Left kidney (tissue), 2 donors: Measurements from ENCODE around the gene FMN2. TPM values are rescaled to one million over a fixed set of nuclear protein-coding genes. Genes with fewer than 3 reads are reported as not detected.
"Not testable (repeated sequence)": the region's sequence is repeated elsewhere in the genome, so short reads cannot be mapped to it uniquely, and the experiment has no call there.

Experiments
- DNase-seq: peaks from one replicate; pipeline ENCODE4 v3.0.0-alpha.2; 2013
- polyA plus RNA-seq: library from polyadenylated mRNA; unstranded; fragments of 120-200 nt; gene quantifications from one replicate; pipeline ENCODE4 v1.2.1, GENCODE V29; 2013; ENCODE audit not compliant: insufficient read length

The FMN2 gene
- polyA plus RNA-seq, 1 donor, result 6.9 TPM

DNA sequence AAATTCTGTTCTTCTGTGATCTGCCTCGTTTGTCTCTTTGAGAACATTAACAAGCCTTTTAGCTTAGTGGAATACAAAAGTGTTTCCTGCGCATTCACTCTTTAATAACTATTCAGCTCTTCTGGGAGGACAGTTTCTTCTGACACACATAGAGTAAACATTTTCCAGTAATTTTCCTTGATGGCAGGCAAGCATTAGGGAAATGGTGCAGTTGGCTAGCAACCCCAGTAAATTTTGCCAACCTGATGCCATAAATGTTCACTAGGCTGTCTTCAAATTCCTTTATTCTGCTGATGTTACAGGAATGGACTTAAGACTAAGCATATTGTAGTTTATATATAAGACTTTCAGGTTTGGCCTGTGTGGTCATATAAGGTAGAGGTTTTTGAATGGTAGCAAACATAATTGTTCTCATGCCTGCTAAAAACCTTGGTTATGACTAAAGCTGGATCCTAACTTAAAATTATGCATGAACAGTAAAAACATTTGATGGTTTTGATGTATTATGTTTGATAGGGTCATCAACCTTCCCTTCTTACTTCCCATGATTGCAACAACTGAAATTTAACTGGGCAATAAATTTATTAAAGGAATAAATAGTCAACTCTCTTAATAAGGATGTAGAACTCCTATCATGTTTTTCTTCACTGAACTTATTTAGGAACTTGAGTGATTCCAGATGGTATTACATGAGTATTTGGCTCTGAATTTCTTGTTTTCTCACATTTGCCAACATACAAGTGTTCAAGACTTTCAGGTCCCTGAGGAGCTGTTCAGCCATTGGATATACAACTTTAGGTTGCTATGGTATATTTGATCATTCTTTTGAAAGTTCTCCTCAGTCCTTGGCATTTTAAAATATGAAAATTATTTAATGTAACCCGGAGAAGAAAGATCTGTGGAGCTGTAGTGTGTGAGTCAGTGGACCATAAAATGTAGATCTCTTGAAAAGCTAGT is 223.4 kb downstream of the FMN2 start:
- no peak for DNase-seq

DNA sequence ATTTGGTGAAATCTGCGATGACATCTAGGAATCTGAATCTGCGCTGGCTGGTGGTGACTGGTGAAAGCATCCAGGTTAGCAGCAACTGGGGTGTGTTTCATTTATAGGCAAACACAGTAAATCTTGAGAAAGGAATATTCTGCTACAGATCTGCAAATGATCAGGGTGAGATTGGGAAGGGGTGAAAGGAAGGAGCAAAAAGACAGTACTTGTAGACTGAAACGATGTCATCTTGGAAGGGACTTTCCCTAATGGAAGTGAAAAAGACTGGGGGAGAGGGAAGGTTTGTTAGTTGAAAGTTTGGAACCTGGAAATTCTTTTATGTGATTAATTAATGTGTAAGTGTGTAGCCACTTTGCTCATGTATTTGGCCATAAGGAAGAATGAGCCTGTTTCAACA is 228.3 kb downstream of the FMN2 start:
- no peak for DNase-seq

DNA sequence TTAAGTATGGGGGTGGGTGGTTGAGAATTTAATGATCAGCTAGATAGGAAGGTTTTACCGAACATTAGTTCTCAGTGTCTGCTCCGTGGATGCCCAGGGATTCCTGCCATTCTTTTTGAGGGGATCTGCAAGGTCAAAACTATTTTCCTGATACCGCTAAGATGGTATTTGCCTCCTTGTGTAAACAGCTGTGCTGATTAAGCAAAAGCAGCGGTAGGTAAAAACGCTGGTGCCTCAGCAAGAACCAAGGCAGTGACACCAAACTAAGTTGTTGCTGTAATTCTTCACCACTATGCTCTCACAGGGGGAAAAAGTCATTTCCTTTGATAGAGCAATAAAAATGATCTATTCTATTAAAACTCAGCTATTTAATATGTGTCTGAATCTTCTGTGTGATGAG is 229.0 kb downstream of the FMN2 start:
- DNase-seq, result no peak

DNA sequence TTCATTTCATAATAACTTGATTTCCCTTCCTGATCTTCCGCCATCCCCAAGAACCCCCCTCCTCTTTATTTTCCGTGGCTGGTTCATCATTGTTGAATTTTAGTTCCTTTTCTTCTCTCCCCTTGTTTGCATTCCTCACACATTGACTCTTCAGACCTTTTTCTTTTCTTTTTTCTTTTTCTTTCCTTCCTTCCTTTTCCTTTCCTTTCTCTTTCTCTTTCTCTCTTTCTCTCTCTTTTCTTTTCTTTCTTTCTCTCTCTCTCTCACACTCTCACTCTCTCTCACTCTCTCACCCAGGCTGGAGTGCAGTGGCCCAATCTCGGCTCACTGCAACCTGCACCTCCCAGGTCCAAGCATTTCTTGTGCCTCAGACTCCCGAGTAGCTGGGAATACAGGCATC is 231.3 kb downstream of the FMN2 start:
- no peak for DNase-seq

DNA sequence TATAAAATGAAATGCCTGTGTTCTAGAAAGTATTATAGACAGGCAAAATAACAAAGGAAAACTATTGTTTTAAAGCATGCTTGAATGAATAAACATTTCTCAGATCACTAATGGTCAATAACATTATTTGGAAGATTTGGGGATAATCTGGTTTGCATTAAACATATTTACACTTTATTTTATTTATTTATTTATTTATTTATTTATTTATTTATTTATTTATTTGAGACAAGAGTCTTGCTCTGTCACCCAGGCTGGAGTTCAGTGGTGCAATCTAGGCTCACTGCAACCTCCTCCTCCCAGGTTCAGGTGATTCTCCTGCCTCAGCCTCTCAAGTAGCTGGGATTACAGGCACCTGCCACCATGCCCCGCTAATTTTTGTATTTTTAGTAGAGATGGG is 236.7 kb downstream of the FMN2 start:
- DNase-seq, result not testable (repeated sequence)

DNA sequence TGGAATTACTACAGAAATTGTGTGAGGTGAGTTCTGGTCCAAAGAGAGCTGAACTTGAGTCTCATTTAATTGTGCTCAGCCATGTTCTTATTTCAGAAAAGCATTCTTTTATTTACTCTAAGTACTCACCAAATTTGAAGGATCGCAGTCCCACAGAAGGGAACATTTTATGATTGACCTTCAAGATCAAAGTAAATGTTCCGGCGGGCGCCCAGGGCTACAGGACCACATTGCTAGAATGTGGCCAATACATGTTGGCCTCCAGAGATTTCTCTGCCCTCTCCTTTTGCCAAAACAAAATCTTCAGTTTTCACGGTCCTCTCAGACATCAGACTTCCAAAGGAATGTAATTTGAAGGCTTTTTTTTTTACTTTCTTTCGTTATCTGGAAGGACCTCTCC is 237.8 kb downstream of the FMN2 start:
- no peak for DNase-seq

DNA sequence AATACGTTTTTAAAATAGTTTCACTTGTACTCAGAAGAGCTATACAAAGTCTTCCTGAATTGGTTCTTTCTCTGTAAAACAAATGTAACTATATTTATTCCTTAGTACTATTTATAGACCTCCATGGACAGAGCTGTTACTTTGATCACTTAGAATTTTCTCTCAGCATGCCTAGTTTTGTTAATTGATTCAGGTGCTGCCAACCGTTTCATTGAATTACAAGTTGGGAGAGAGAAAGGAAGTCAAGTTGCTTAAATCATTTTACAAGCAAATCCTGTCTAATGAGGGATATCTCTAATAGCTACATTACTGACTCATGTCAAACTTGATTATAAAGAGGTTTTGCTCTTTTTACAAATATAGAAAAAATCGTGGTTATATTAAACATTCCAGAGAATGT is 241.0 kb downstream of the FMN2 start:
- no peak for DNase-seq

DNA sequence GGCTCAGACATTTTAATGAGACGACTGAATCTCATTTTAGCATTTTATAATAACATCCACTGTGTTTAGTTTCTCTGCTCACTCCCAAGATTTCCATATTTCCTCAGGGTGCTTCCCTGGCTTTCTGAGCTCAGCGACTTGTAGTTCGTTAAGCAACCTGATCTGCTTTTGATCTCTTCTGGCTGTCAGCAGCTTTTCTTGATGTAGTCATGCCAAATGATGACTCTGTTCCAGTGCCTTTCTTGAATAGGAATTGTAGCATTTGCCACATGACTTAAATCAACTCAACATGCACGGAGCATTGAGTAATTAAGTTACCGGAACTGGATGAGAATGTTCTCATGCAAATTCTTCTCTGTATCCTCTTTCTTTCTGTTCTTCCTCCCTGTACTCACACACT is 246.1 kb downstream of the FMN2 start:
- DNase-seq, result no peak

DNA sequence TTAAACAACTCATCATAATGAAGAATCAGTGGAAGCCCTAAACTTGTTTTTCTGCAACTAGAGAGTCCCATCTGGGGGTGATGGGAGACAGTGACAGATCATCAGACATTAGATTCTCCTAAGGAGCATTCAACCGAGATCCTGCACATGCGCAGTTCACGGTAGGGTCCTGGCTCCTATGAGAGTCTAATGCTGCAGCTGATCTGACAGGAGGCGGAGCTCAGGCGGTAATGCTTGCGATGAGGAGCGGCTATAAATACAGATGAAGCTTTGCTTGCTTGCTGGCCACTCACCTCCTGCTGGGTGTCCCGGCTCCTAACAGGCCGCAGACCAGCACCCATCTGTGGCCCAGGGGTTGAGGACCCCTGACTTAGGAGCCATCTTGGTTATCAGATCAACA is 247.2 kb downstream of the FMN2 start:
- DNase-seq, result no peak

DNA sequence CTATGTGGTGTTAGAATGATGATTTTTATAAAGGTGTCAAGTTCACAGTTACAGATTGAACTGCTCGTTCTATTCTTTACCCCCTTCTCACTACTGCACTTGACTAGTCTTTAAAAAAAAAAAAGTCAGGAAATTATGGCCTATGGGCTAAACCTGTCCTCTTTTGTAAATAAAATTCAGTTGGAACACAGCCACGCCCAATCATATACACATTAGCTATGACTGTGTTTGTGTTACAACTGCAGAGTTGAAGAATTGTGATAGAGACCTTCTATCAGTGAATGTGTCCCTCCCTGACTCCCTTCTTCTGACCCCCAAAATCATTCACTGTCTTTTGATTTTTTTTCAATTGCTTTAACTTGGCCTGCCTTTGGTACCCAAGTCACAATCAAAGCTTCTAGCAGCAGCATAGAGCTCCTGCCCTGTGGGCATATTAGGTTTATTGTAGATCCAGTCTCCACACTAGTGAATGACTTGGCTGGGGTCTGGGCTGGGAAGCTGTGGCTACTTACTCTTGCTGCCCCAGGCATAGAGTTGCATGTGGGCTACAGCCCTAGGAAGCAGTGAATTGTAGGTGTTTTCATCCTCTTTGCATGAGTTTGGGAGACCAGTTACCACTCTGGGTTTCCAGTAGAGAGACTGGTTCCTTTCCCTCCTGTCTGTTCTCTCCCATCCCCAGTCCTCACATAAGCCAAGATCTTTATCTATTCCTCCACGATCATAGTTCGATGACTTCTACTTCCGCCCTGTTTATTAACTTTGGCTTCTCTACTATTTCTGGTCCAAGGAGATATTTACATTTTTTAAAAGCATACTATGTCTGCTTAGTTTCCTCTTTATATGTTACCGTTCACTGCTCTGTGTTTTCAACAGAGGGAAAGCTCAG is 249.9 kb downstream of the FMN2 start:
- DNase-seq, result no peak

DNA sequence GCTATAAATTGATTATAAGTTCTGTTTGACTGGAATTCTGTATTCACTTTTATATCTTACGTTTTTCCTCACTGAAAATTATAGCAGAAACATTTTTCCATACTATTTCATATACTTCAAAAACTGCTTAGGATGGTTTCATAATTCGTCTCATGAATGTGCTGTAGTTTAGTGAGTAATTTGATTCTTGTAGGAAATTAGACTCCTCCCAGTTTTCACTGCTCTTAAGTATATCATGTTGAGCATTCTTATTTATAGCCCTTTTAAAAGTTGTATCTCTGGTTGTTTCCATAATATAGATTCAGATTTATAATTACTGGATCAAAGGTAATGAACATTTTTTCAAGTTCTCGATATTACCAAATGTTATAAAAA is 250.6 kb downstream of the FMN2 start:
- DNase-seq, result no peak

DNA sequence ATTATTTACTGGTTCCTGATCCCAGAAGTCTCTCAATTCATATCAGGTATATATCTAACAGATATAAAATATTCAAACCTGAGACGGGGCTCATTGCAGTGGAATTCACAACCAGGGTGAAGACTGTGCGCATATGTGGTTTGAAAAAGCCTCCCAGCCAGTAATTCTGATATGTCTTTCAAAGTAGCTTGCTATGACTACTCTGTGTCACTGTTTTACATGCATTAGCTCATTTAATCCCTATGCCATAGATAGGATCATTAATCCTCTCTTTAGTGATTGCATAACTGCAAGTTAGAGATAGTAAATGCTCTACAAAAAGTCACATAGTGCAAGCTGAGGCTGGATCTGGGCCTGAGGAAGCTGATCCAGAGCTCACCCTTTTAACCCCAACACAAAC is 251.4 kb downstream of the FMN2 start:
- DNase-seq, result no peak

DNA sequence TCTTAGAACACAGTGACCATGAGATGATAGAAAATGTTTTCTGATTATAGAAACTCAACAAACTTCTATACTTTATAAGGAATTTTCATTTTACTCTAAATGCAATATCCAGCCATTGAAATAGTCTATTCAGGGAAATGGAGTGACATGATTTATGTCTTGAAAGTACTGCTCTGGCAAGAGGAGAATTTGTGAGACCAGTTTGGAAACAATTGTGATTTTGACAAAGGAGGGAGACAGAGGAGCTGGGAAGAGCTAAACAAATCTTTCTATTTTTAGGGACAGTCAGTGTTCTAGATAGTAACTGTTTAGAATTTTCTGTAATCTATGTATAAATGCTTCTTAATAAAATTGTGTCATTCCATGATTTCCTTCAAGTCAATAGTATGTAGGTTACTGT is 252.3 kb downstream of the FMN2 start:
- no peak for DNase-seq

DNA sequence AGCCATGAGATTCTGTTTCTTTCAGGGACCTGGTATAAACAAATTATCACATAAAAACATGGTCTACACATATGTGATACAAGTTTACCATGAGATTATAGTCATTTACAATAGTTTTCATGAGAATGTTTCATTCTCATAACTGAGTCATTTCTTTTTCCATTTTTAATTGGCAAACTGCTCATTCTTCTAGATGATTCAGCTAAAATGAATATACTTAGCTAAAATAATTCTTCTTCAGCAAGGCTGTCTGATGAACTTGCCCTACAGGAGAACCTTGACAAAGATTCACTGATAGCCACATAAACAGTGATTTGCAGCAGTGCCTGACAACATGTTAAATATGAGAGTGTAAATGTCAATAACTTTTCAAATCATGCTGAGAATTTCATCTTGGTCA is 253.2 kb downstream of the FMN2 start:
- DNase-seq, result no peak

DNA sequence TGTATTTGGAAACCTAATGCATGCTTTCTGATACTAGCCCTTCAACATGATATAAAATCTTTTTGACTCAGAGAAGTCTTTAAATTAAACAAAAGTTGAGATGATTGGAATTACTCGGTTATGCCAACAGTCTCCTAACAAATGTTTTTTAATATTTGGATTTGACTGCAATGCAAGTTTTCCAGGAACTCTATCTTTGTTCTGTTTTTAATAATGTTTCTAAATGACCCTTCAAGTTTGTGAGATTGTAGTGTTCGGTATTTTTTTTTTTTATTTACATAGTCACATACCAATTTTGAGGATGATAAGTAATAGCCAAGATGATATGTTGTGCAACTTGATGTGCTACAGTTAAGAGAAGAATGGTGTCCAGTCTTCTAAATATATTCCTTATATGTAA is 258.0 kb downstream of the FMN2 start:
- no peak for DNase-seq

DNA sequence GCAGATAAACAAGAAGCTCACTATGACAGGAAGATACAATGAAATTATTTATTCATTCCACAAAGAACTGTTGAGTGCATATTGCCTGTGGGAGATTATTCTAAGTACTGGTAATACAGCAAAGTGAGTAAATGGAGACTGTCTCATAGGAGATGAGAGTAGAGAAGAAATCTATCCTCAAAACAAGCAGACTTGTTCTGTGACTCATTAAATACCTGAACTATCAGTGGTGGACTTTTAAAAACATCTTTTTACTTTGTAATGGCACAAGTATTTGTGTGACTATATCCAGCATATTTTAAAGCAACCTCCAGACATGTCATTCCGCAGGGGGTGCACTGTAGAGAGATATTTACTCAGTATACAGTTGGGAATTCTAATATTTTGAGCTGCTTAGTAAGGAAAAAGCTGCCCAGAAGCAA is 259.2 kb downstream of the FMN2 start:
- no peak for DNase-seq

DNA sequence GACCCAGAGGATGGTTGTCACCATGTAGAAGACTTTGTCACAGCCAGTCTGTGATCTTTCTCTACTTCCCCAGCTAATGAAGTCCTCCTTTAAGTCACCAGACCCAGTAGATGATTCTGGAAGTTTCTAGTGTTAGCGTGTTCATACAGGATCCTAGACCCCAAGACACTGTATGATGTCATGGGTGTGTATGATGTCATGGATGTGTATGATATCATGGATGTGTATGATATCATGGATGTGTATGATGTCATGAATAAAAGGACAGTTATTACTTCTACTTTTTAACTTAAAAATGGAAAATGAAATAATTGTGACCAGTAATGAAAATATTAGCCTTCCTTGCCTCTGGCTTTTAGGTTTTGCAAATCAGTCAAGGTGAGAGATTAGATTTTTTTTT is 260.0 kb downstream of the FMN2 start:
- DNase-seq, result no peak

DNA sequence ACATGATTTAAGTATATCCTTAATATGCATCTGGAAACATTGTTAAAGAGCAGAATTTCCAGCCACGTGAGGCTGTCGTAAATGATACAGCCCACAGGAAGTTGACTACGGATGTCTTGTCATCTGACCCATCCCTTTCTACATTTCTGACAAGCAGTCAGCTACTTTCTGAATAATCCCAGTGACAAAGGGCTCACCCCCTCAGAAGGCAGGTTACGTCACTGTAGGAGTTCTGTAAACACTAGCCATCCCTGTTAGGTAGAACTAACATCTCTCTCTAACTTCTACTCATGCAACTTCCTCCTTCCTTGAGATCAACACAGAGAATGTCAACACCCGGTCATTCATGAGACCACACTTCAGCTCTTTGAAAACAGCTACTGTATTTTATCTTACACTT is 261.1 kb downstream of the FMN2 start:
- no peak for DNase-seq

DNA sequence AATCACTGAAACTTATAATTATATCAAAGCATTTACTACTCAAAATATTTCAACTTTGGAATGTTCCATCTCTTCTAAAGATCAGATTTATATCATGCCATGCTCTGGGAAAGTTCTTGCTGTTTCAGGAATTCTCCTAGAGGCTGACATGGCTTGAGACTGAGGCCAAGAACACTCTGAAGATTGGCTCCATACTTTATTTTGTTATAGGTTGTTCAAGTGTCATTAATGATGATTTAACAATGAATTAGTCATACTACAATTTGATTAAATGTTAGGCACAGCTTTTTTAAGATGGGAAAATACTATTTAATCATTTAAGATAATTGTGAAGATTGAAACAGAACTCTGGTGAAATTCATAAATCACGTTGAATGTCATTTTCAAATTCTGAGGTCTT is 264.9 kb downstream of the FMN2 start:
- DNase-seq, result no peak

DNA sequence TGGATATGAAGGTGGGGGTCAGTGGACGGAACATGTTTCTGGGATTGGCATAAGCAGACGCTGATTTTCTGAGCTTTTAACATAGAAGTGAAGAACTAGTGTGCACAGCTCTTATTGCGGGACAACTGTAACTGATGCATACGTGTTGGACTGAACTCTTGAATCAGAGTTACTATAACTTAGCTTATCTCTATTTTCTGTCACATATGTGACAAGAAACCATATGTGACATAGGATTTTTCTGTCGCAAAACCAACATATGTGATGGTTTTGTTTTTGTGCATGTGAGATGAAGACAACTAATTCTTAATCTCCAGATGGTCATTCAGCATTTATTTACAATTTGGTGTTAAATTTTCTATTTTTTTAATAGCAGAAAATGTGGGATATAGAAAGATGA is 270.4 kb downstream of the FMN2 start:
- DNase-seq, result no peak

DNA sequence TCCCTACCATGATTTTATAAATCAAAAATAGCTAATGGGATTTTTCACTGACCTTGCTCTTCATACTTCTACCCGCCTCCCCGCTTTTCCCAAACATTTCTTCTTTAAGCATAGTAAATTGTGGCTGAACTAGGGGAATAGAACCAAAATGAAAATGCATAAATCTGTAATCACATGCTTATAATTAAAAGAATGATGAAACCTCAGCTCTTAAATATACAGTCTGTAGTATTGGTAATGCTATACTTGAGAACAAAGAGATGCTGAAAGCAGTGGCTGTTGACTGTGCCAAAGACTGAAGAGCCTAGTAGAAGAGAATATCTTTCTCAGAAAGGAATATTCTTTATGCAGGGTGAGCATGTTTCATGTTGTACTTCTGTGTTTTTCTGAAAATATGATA is 271.1 kb downstream of the FMN2 start:
- DNase-seq, result no peak

DNA sequence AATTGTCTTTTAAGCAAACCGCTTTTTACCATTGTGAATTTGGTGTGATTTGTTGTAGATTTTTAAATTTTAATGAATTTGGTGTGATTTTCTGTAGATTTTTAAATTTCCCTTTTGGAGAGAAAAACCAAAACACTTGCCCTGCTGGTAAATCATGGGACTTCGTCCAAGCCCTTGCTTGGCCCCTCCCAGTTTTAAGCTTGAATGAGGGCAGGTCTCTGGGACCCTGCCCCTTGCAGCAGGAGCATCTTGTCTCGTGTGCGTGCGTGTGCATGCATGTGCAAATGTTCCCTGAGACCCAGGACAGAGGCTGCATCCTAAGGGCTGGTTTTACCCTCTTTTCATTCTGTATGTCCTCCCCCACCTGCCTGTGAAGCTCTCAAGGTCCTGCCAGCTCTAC is 271.6 kb downstream of the FMN2 start:
- no peak for DNase-seq

DNA sequence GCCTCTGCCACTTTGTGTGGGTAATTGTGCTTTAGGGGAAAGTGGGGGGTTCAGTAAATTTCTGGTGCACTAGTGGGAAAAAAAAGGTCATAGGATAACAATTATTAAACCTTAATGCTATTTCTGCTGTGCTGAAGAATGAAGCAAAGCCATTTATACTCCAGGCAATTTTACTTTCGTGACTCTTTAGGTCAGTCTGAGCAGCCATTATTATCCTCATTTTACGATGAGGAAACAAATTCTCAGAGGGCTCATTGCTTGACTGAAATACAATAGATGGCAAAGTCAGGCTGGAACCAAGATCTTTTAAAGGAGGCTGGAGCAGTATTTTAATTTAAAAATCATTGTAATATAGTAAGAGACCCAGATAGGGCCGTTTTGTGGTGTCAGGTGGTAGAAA is 272.2 kb downstream of the FMN2 start:
- DNase-seq, result no peak
